B cell (primary cell): ENCODE data around the gene FOXD1. TPM values are rescaled to one million over a fixed set of nuclear protein-coding genes. Genes with fewer than 3 reads are reported as not detected.

ENCODE experiments used
- ATAC-seq: fragments of 200-7000 bp; cut with Tn5 transposase; one replicate; pipeline ENCODE4 v1.10.0; 2021; ENCODE audit warnings: low read depth, mild to moderate bottlenecking, moderate number of reproducible peaks, moderate library complexity
- CTCF ChIA-PET: fragments of 350-600 bp; sonication (Branson Sonifier 250); formaldehyde crosslinking; loops from one replicate; lab custom pipeline; 2021; ENCODE audit warnings: antibody characterized with exemption, inconsistent platforms; lab: Charles Lee
- POLR2A ChIA-PET: fragments of 350-600 bp; sonication (Branson Sonifier 250); formaldehyde crosslinking; loops from one replicate; lab custom pipeline; 2021; ENCODE audit warnings: antibody characterized with exemption; lab: Charles Lee
- DNase-seq: peaks from one replicate; pipeline ENCODE4 v3.0.0; 2013
- H2AFZ ChIP-seq: 2 replicates; pipeline ENCODE4 v1.6.1; 2012; ENCODE audit warnings: mild to moderate bottlenecking, low read depth, low read length; ENCODE audit not compliant: insufficient read depth, poor library complexity, severe bottlenecking
- H3K27ac ChIP-seq, 2 donors: 1 replicate in 1 of 2; 2 replicates in 1 of 2; pipeline ENCODE4 v1.5.1; 2012 to 2013; ENCODE audit warnings: low read length in 2 of 2, mild to moderate bottlenecking in 2 of 2, moderate library complexity in 1 of 2
- H3K27me3 ChIP-seq, 4 experiments: fragments of 200-600 bp in 1 of 4; sonication (generic) in 1 of 4; replicated peaks in 1 of 4; 1 replicate in 2 of 4; 2 replicates in 2 of 4; pipeline versions ENCODE4 v1.6.1 to v1.7.0; 2013 to 2016; ENCODE audit warnings: low read length in 3 of 4, mild to moderate bottlenecking in 2 of 4, mixed read lengths in 1 of 4, moderate library complexity in 1 of 4; ENCODE audit not compliant: insufficient read depth in 4 of 4, control insufficient read depth in 3 of 4; ENCODE audit errors: control extremely low read depth in 1 of 4
- H3K36me3 ChIP-seq, 2 experiments: replicated peaks in 1 of 2; 1 replicate in 1 of 2; 2 replicates in 1 of 2; pipeline versions ENCODE4 v1.6.1 to v1.7.1; 2013; ENCODE audit warnings: low read length in 1 of 2; ENCODE audit not compliant: insufficient read depth in 2 of 2, control insufficient read depth in 1 of 2; ENCODE audit errors: control extremely low read depth in 1 of 2, extremely low read depth in 1 of 2
- H3K4me1 ChIP-seq, 2 donors: fragments of 200-600 bp in 1 of 2; sonication (generic) in 1 of 2; 1 replicate in 1 of 2; 2 replicates in 1 of 2; pipeline versions ENCODE4 v1.5.1 to v1.6.1; 2013 to 2017; ENCODE audit warnings: low read length in 2 of 2; ENCODE audit not compliant: control insufficient read depth in 2 of 2, insufficient read depth in 2 of 2
- H3K4me2 ChIP-seq: replicated peaks from 2 replicates; pipeline ENCODE3; 2012; ENCODE audit warnings: mild to moderate bottlenecking, low read depth, low read length; ENCODE audit not compliant: poor library complexity, severe bottlenecking
- H3K4me3 ChIP-seq, 5 experiments: fragments of 200-600 bp in 1 of 5; sonication (generic) in 1 of 5; 1 replicate in 3 of 5; 2 replicates in 2 of 5; pipeline versions ENCODE4 v1.5.1 to v1.7.0; 2011 to 2016; ENCODE audit warnings: low read length in 4 of 5, mild to moderate bottlenecking in 4 of 5, low read depth in 2 of 5, control low read depth in 1 of 5, moderate library complexity in 1 of 5; ENCODE audit not compliant: insufficient read depth in 1 of 5; ENCODE audit errors: control extremely low read depth in 1 of 5, extremely low read depth in 1 of 5
- H3K79me2 ChIP-seq: fragments of 200-600 bp; sonication (generic); one replicate; pipeline ENCODE4 v1.6.0; 2016; ENCODE audit warnings: low read length; ENCODE audit not compliant: control insufficient read depth, insufficient read depth
- H3K9ac ChIP-seq: fragments of 200-600 bp; sonication (generic); 2 replicates; pipeline ENCODE4 v1.6.1; 2017; ENCODE audit warnings: mild to moderate bottlenecking, low read length, moderate library complexity
- H3K9me3 ChIP-seq, 3 donors: one replicate each; pipeline versions ENCODE4 v1.6.1 to v1.7.1; 2013; ENCODE audit warnings: low read length in 2 of 3; ENCODE audit not compliant: control insufficient read depth in 2 of 3, insufficient read depth in 1 of 3; ENCODE audit errors: control extremely low read depth in 1 of 3
- H4K20me1 ChIP-seq: 2 replicates; pipeline ENCODE4 v1.6.0; 2012; ENCODE audit warnings: mild to moderate bottlenecking, low read length; ENCODE audit not compliant: insufficient read depth, control insufficient read depth, poor library complexity, severe bottlenecking
- H3K27ac Mint-ChIP-seq: one replicate; pipeline ENCODE4 v1.8.0; 2021; ENCODE audit warnings: mixed read lengths
- H3K27me3 Mint-ChIP-seq: one replicate; pipeline ENCODE4 v1.8.0; 2021; ENCODE audit warnings: mixed read lengths
- H3K4me1 Mint-ChIP-seq: one replicate; pipeline ENCODE4 v1.8.0; 2021; ENCODE audit warnings: mixed read lengths
- H3K4me3 Mint-ChIP-seq: one replicate; pipeline ENCODE4 v1.8.0; 2021; ENCODE audit warnings: mixed read lengths
- H3K9me3 Mint-ChIP-seq: one replicate; pipeline ENCODE4 v1.8.0; 2022; ENCODE audit warnings: mixed read lengths; ENCODE audit not compliant: insufficient read depth
- CTCF ChIP-seq: fragments of 200-600 bp; IDR thresholded peaks from one replicate; pipeline ENCODE4 v1.8.0; 2022; ENCODE audit warnings: antibody characterized with exemption, mild to moderate bottlenecking
- EZH2 ChIP-seq: IDR thresholded peaks from 2 replicates; pipeline ENCODE4 v1.6.1; 2012; ENCODE audit warnings: borderline replicate concordance, low read depth, mild to moderate bottlenecking, moderate library complexity, low read length; ENCODE audit not compliant: insufficient read depth, poor library complexity, severe bottlenecking
- WGBS: methylation state at CpG from one replicate; pipeline ENCODE4 v1.1.5; 2013; ENCODE audit warnings: missing lambda C conversion rate; ENCODE audit not compliant: insufficient coverage; 5-methylcytosine and 5-hydroxymethylcytosine counted together
- intact Hi-C: fragments of 100-400 bp; cut with micrococcal nuclease; formaldehyde crosslinking; loops from one replicate; pipeline ENCODE4 v1.10.0; 2022
- polyA plus RNA-seq: library from polyadenylated mRNA; depleted of rRNA; stranded (reverse); fragments of >200 nt; gene quantifications from 2 replicates; pipeline ENCODE4 v1.2.3, GENCODE V29; 2012
- total RNA-seq, 2 donors: library from RNA; stranded (reverse); fragments of 120-200 nt in 1 of 2; gene quantifications; 1 replicate in 1 of 2; 2 replicates in 1 of 2; pipeline versions ENCODE4 v1.2.3 to v1.2.4, GENCODE V29; 2013 to 2022

Gene FOXD1
- total and polyA plus RNA-seq, 2 donors (not counting 1 experiment from before 2014, with no cell fraction given): 0.34 to 0.49 TPM

DNA sequence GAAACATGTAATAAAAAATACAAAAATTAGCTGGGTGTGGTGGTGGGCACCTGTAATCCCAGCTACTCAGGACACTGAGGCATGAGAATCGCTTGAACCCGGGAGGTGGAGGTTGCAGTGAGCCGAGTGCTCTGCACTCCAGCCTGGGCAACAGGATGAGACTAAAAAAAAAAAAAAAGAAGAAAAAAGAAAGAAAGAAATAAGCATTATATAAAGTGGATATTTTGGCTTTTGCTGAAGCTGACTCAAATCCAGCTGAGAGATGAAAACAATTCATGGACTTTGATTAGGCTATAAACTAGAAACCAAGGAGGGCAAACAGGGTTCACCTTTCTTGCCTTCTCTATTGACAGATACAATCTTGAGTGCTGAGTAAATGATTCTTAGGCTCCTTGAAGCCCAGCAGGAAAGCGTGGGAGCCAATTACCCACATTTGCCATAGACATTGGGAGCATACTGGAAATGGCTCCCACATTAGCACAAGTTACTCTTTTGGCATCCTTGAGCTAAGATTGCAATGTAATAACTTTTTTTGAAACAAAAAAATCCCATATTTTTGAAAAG is 47.3 kb upstream of the FOXD1 start:
- Histone ChIP-seq H3K9me3 (peaks cover 0 to 1% (median 0%) of the 10 kb centered on the region in 3 donors), H3K27ac (no peak overlapping the region), H3K27me3 (peaks cover 0 to 7% (median 0%) of the 10 kb centered on the region in 4 experiments), H3K9ac (no peak overlapping the region), H2AFZ (no peak overlapping the region), H3K4me3 (no peak overlapping the region), H3K79me2 (peaks cover 36% of the 10 kb centered on the region), H3K36me3 (peaks cover 0 to 6% of the 10 kb centered on the region in 2 experiments), H3K4me1 (peaks cover 19 to 30% of the 10 kb centered on the region in 2 donors), H3K4me2 (no peak overlapping the region), H4K20me1 (peaks cover 11% of the 10 kb centered on the region)
- H3K27ac Mint-ChIP-seq: no peak overlapping the region
- no peak for TF ChIP-seq EZH2
- TF ChIP-seq CTCF: no peak
- ChIA-PET POLR2A (no interaction called here), CTCF (no interaction called here)
- no peak overlapping the region for H3K4me3 Mint-ChIP-seq
- WGBS: 100% methylated on average over 3 of the region's 4 CpGs
- no peak for DNase-seq
- intact Hi-C loops: loop anchor here (5.0 kb wide), 2 partner anchors 44 to 1841 kb away; partner anchors contain the start of gene HMGCR
- H3K9me3 Mint-ChIP-seq: no peaks in the 10 kb centered on the region
- H3K4me1 Mint-ChIP-seq: peaks cover 25% of the 10 kb centered on the region
- peaks cover 29% of the 10 kb centered on the region for H3K27me3 Mint-ChIP-seq
- no peak for ATAC-seq

DNA sequence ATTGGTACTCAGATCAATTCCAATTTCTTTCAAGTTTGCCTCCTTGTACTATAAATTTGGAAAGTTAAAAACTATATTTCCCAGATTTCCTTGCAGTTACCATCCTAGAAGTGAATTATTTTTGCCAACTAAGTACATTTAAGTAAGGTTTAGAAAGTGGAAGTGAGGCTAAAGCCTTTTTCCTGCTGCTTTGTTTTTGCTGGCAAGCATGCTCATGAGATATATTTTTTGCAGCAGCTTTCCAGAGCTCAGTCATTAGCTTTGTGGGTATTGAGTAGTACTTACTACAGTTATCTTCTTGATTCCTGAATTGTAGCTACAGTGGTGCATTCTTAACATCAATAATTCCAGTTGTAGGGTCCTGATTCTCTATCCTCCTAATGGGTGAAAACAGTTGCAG is 46.1 kb upstream of the FOXD1 start:
- peaks cover 18% of the 10 kb centered on the region for H3K4me1 Mint-ChIP-seq

More for the DNA sequence above, 46.1 kb upstream of the FOXD1 start:
- Histone ChIP-seq H3K79me2 (peaks cover 24% of the 10 kb centered on the region), H3K9ac (no peak overlapping the region), H3K36me3 (no peaks in the 10 kb centered on the region), H3K4me1 (peaks cover 14 to 19% of the 10 kb centered on the region in 2 donors), H3K27ac (no peak overlapping the region), H3K27me3 (peaks cover 0 to 7% (median 0%) of the 10 kb centered on the region in 4 experiments), H3K9me3 (peaks cover 0 to 1% (median 0%) of the 10 kb centered on the region in 3 donors), H3K4me2 (no peak overlapping the region), H4K20me1 (peaks cover 2% of the 10 kb centered on the region), H3K4me3 (no peak overlapping the region), H2AFZ (no peak overlapping the region)
- Mint-ChIP-seq H3K27ac (no peak overlapping the region), H3K4me3 (no peak overlapping the region), H3K27me3 (peaks cover 34% of the 10 kb centered on the region), H3K9me3 (no peaks in the 10 kb centered on the region)
- no peak for DNase-seq
- POLR2A ChIA-PET: no interaction called here
- no peak for ATAC-seq
- CTCF ChIA-PET: no interaction called here
- intact Hi-C loops: loop anchor here (5.0 kb wide), 2 partner anchors 42 to 1843 kb away; partner anchors contain the start of gene HMGCR
- TF ChIP-seq EZH2 (no peak), CTCF (no peak)
